ENCODE measurements around the gene SELENOT.

Gene SELENOT

GRCh38 chr3:150662410-150663200 is 59.5 kb downstream of the SELENOT start:
- DNase-seq (ENCODE audit: low read depth), result no peak

- DNase-seq (ENCODE audit: low read depth), result no peak
Observed at GRCh38 chr3:150663461-150663860, 60.3 kb downstream of the SELENOT start.

- no peak for DNase-seq (ENCODE audit: low read depth)
Observed at GRCh38 chr3:150666167-150666566, 63.0 kb downstream of the SELENOT start.

- DNase-seq (ENCODE audit: low read depth), result no peak
Observed at GRCh38 chr3:150673966-150674365, 70.8 kb downstream of the SELENOT start.

GRCh38 chr3:150675587-150675986 is 72.5 kb downstream of the SELENOT start:
- DNase-seq (ENCODE audit: low read depth), result no peak

All from fibroblast of gingiva (primary cell).